ENCODE measurements around the gene CAMSAP3. TPM values are rescaled to one million over a fixed set of nuclear protein-coding genes. Genes with fewer than 3 reads are reported as not detected.

CAMSAP3 gene
- total RNA-seq, 2 donors from 2014 or later: 40.4 to 90.9 TPM

DNA sequence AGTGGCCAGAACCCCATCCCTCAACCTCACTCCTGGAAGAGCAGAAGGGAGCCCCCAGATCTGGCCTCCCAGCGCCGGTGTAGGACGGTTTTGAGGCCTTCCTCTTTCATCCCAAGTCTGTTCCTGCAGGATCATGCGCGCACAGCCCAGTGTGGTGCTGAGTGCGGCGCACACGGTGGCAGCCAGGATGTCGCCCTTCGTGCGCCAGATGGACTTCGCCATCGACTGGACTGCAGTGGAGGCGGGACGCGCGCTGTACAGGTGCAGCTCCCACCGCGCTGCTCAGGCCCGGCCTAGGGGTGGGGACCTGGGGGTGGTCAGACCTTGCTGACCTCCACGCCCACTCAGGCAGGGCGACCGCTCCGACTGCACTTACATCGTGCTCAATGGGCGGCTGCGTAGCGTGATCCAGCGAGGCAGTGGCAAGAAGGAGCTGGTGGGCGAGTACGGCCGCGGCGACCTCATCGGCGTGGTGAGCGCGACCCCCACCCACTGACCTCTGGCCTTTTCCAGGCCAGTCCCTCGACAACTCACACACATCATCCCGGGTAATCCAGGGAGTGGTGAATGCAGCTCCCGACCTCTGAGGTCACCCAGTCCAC lies 45.4 kb upstream of the CAMSAP3 start:
- no peak for DNase-seq (ENCODE audit: low spot score)
- H3K9me3 ChIP-seq: no peaks in the 10 kb centered on the region

DNA sequence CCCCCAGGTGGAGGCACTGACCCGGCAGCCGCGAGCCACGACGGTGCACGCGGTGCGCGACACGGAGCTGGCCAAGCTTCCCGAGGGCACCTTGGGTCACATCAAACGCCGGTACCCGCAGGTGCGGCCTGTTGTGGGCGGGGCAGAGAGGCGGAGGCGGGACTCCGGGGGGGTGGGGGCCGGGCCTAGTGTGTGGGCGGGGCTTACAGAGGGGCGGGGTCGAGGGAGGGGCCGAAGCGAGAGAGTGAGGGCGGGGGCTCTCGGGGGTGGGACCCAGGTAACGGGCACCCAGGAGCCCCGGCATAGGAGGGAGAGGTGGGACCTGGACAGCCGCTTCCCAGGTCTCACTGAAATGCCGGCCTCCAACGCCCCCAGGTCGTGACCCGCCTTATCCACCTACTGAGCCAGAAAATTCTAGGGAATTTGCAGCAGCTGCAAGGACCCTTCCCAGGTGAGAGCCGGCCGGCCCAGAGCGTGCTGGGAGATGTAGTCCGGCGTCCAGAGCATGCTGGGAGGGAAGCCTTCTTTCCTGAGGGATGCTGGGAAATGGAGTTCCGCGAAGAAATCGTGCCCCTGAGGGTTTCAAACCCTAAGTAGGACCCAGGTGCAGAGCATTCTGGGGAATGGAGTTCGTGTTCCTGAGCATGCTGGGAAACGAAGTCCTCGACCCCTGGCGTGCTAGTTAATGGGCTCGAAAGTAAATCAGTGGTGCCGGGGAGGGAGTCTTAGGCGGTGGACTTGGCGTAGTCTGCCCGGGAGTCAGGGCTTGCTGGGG lies 44.5 kb upstream of the CAMSAP3 start:
- no peaks in the 10 kb centered on the region for H3K27me3 ChIP-seq (replicated peaks; ENCODE audit: insufficient read depth)
- H3K4me3 ChIP-seq: peak overlapping the region in 1 of 2 donors; percentile 31
- H3K27ac ChIP-seq: no peak overlapping the region
- peaks cover 0 to 12% of the 10 kb centered on the region in 2 donors for H3K36me3 ChIP-seq
- no peaks in the 10 kb centered on the region for H3K4me1 ChIP-seq (replicated peaks)
- intact Hi-C loops (cut with DNase I): no loop called here
- TF ChIP-seq POLR2A (IDR thresholded peaks at IDR 0.05) (no peak), POLR2AphosphoS5 (IDR thresholded peaks at IDR 0.05) (peak; percentile 87)
- TF ChIP-seq, protein P1, sequence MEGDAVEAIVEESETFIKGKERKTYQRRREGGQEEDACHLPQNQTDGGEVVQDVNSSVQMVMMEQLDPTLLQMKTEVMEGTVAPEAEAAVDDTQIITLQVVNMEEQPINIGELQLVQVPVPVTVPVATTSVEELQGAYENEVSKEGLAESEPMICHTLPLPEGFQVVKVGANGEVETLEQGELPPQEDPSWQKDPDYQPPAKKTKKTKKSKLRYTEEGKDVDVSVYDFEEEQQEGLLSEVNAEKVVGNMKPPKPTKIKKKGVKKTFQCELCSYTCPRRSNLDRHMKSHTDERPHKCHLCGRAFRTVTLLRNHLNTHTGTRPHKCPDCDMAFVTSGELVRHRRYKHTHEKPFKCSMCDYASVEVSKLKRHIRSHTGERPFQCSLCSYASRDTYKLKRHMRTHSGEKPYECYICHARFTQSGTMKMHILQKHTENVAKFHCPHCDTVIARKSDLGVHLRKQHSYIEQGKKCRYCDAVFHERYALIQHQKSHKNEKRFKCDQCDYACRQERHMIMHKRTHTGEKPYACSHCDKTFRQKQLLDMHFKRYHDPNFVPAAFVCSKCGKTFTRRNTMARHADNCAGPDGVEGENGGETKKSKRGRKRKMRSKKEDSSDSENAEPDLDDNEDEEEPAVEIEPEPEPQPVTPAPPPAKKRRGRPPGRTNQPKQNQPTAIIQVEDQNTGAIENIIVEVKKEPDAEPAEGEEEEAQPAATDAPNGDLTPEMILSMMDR (IDR thresholded peaks at IDR 0.05): no peak
- DNase-seq (ENCODE audit: low spot score): peak; percentile 75
- no peaks in the 10 kb centered on the region for H3K9me3 ChIP-seq
- WGBS: 29% methylated on average over 38 of the region's 51 CpGs

More for the DNA sequence above, 45.4 kb upstream of the CAMSAP3 start:
- peaks cover 0 to 12% of the 10 kb centered on the region in 2 donors for H3K36me3 ChIP-seq
- intact Hi-C loops (cut with DNase I): no loop called here
- no peak overlapping the region for H3K27ac ChIP-seq
- 96% methylated on average over 41 of the region's 41 CpGs for WGBS
- no peak overlapping the region for H3K4me3 ChIP-seq
- H3K4me1 ChIP-seq (replicated peaks): no peaks in the 10 kb centered on the region
- TF ChIP-seq POLR2AphosphoS5 (IDR thresholded peaks at IDR 0.05) (no peak), POLR2A (IDR thresholded peaks at IDR 0.05) (no peak)
- TF ChIP-seq, protein P1 (IDR thresholded peaks at IDR 0.05): no peak
- H3K27me3 ChIP-seq (replicated peaks; ENCODE audit: insufficient read depth): no peaks in the 10 kb centered on the region

DNA sequence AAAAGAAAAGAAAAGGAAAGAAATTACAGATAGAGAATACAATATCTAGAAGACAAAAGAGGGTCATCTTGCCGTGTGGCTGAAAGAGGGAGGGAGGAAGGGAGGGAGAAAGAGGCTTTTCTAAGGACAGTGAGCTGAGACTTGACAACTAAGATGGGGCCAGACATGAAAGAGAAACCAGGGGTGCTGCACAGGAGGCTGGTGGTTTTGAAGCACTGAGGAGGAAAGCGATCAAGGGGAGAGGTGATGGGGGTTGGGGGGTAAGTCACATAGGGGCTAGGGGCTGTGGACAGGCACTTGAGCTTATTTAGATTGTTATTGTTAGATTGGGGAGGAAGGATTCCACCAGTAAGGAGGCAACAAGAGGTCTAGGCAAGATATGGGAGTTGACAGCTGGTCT lies 42.9 kb upstream of the CAMSAP3 start:
- DNase-seq (ENCODE audit: low spot score): no peak
- TF ChIP-seq POLR2A (IDR thresholded peaks at IDR 0.05) (no peak), POLR2AphosphoS5 (IDR thresholded peaks at IDR 0.05) (no peak)
- TF ChIP-seq, protein P1 (IDR thresholded peaks at IDR 0.05): no peak
- Histone ChIP-seq H3K4me1 (replicated peaks) (no peaks in the 10 kb centered on the region), H3K27me3 (replicated peaks; ENCODE audit: insufficient read depth) (no peaks in the 10 kb centered on the region), H3K36me3 (peaks cover 7 to 20% of the 10 kb centered on the region in 2 donors), H3K9me3 (no peaks in the 10 kb centered on the region), H3K27ac (no peak overlapping the region), H3K4me3 (no peak overlapping the region)
- 67% methylated on average over 2 of the region's 2 CpGs for WGBS
- intact Hi-C loops (cut with DNase I): no loop called here

DNA sequence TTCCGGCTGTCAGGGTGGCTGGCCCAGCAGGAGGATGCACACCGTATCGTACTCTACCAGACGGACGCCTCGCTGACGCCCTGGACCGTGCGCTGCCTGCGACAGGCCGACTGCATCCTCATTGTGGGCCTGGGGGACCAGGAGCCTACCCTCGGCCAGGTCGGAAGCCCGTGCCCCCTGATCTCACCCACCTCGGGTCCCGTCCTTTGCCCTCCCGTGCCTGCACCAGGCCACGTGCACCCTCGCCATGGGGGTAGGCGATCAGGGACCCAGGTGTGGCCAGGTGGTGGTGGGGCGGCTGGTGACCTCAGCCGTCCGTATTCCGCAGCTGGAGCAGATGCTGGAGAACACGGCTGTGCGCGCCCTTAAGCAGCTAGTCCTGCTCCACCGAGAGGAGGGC lies 41.1 kb upstream of the CAMSAP3 start:
- no peaks in the 10 kb centered on the region for H3K27me3 ChIP-seq (replicated peaks; ENCODE audit: insufficient read depth)
- H3K36me3 ChIP-seq: peaks cover 12 to 23% of the 10 kb centered on the region in 2 donors
- no peak overlapping the region for H3K4me3 ChIP-seq
- intact Hi-C loops (cut with DNase I): no loop called here
- no peak overlapping the region for H3K27ac ChIP-seq
- no peaks in the 10 kb centered on the region for H3K4me1 ChIP-seq (replicated peaks)
- WGBS: 87% methylated on average over 22 of the region's 28 CpGs
- no peaks in the 10 kb centered on the region for H3K9me3 ChIP-seq
- TF ChIP-seq POLR2A (IDR thresholded peaks at IDR 0.05): no peak
- no peak for TF ChIP-seq POLR2AphosphoS5 (IDR thresholded peaks at IDR 0.05)
- TF ChIP-seq, protein P1 (IDR thresholded peaks at IDR 0.05): no peak
- DNase-seq (ENCODE audit: low spot score): no peak

Data from prostate gland (tissue), 2 donors.